Measurements from ENCODE around the gene BCAS3.
A peak's percentile ranks its signal among the peaks of the same experiment; 100 is the strongest.

BCAS3 gene

DNA sequence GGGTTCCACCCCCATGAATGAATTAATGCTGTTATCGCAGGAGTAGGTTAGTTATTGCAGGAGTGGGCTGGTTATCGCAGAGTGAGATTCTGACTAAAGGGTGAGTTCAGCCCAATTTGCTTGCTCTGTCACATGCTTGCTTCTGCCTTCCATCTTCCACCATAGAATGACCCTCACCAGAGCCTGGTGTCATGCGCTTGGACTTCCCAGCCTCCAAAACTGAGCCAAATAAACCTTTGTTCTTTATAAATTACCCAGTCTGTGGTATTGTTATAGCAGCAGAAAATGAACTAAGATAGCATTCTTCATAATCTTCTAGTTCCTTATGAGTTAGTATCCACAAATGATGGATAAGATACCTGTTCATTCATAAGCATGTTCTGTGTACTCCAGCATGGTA is 486.9 kb downstream of the BCAS3 start:
- TF ChIP-seq, protein P1, sequence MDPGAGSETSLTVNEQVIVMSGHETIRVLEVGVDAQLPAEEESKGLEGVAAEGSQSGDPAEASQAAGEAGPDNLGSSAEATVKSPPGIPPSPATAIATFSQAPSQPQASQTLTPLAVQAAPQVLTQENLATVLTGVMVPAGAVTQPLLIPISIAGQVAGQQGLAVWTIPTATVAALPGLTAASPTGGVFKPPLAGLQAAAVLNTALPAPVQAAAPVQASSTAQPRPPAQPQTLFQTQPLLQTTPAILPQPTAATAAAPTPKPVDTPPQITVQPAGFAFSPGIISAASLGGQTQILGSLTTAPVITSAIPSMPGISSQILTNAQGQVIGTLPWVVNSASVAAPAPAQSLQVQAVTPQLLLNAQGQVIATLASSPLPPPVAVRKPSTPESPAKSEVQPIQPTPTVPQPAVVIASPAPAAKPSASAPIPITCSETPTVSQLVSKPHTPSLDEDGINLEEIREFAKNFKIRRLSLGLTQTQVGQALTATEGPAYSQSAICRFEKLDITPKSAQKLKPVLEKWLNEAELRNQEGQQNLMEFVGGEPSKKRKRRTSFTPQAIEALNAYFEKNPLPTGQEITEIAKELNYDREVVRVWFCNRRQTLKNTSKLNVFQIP (CRISPR knock-in tag; IDR thresholded peaks at IDR 0.05; ENCODE audit: borderline replicate concordance, low read depth) = no peak
- TF ChIP-seq BACH2 (CRISPR knock-in tag; IDR thresholded peaks at IDR 0.05; ENCODE audit: borderline replicate concordance) (no peak), TSHZ2 (CRISPR knock-in tag; IDR thresholded peaks at IDR 0.05) (no peak), PPARA (CRISPR knock-in tag; IDR thresholded peaks at IDR 0.05; ENCODE audit: borderline replicate concordance) (no peak), CSRNP3 (CRISPR knock-in tag; IDR thresholded peaks at IDR 0.05) (no peak), TOX (CRISPR knock-in tag; IDR thresholded peaks at IDR 0.05; ENCODE audit: borderline replicate concordance) (no peak), ESRRG (CRISPR knock-in tag; IDR thresholded peaks at IDR 0.05) (no peak), ARNTL (CRISPR knock-in tag; IDR thresholded peaks at IDR 0.05; ENCODE audit: borderline replicate concordance, low read depth) (no peak), TCF4 (CRISPR knock-in tag; IDR thresholded peaks at IDR 0.05; ENCODE audit: borderline replicate concordance) (no peak), GLIS3 (CRISPR knock-in tag; IDR thresholded peaks at IDR 0.05) (no peak), ISL1 (CRISPR knock-in tag; IDR thresholded peaks at IDR 0.05) (no peak), CREB5 (CRISPR knock-in tag; IDR thresholded peaks at IDR 0.05; ENCODE audit: low read depth) (no peak), ZNF565 (CRISPR knock-in tag; conservative IDR thresholded peaks at IDR 0.05; ENCODE audit: low read depth) (no peak), OSR1 (CRISPR knock-in tag; IDR thresholded peaks at IDR 0.05) (no peak)
- TF ChIP-seq, protein P2, sequence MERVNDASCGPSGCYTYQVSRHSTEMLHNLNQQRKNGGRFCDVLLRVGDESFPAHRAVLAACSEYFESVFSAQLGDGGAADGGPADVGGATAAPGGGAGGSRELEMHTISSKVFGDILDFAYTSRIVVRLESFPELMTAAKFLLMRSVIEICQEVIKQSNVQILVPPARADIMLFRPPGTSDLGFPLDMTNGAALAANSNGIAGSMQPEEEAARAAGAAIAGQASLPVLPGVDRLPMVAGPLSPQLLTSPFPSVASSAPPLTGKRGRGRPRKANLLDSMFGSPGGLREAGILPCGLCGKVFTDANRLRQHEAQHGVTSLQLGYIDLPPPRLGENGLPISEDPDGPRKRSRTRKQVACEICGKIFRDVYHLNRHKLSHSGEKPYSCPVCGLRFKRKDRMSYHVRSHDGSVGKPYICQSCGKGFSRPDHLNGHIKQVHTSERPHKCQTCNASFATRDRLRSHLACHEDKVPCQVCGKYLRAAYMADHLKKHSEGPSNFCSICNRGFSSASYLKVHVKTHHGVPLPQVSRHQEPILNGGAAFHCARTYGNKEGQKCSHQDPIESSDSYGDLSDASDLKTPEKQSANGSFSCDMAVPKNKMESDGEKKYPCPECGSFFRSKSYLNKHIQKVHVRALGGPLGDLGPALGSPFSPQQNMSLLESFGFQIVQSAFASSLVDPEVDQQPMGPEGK (CRISPR knock-in tag; IDR thresholded peaks at IDR 0.05; ENCODE audit: borderline replicate concordance) = no peak
- no peak for ATAC-seq

- TF ChIP-seq ZC3H10 (CRISPR knock-in tag; IDR thresholded peaks at IDR 0.05) (no peak), ESRRG (CRISPR knock-in tag; IDR thresholded peaks at IDR 0.05) (no peak), TCF4 (CRISPR knock-in tag; IDR thresholded peaks at IDR 0.05; ENCODE audit: borderline replicate concordance) (no peak), TSHZ2 (CRISPR knock-in tag; IDR thresholded peaks at IDR 0.05) (no peak), GLIS3 (CRISPR knock-in tag; IDR thresholded peaks at IDR 0.05) (no peak), ISL1 (CRISPR knock-in tag; IDR thresholded peaks at IDR 0.05) (peak; percentile 59; the same call in 1 of the 2 replicates)
- ATAC-seq = no peak
These were observed 489.4 kb downstream of the BCAS3 start for GRCh38 chr17:61167075-61167474.

GRCh38 chr17:61168506-61168905 is 490.9 kb downstream of the BCAS3 start:
- peak; percentile 85 for ATAC-seq
- peak; percentile 76; the same call in 1 of the 2 replicates for TF ChIP-seq CSDC2 (CRISPR knock-in tag; IDR thresholded peaks at IDR 0.05)
- no peak for TF ChIP-seq OSR1 (CRISPR knock-in tag; IDR thresholded peaks at IDR 0.05)
- peak; percentile 61; the same call in 1 of the 2 replicates for TF ChIP-seq ISL1 (CRISPR knock-in tag; IDR thresholded peaks at IDR 0.05)
- TF ChIP-seq GLIS3 (CRISPR knock-in tag; IDR thresholded peaks at IDR 0.05) = no peak
- TF ChIP-seq SNAI2 (CRISPR knock-in tag; IDR thresholded peaks at IDR 0.05) = no peak
- TF ChIP-seq ZNF70 (CRISPR knock-in tag; IDR thresholded peaks at IDR 0.05) = no peak
- TF ChIP-seq ZC3H10 (CRISPR knock-in tag; IDR thresholded peaks at IDR 0.05) = no peak
- no peak for TF ChIP-seq TOX (CRISPR knock-in tag; IDR thresholded peaks at IDR 0.05; ENCODE audit: borderline replicate concordance)
- TF ChIP-seq, protein P2 (CRISPR knock-in tag; IDR thresholded peaks at IDR 0.05; ENCODE audit: borderline replicate concordance) = no peak
